HG03159 (cell line): ENCODE measurements around the gene SPPL3.

ENCODE experiments used
- ATAC-seq: cut with Tn5 transposase; IDR thresholded peaks from one replicate; pipeline ENCODE4 v1.9.1; 2021; ENCODE audit warnings: mild to moderate bottlenecking, moderate library complexity; ENCODE audit not compliant: unreplicated experiment

Gene SPPL3

GRCh38 chr12:120879102-120879501 is 25.1 kb downstream of the SPPL3 start:
- no peak for ATAC-seq

GRCh38 chr12:120874547-120875245 is 29.5 kb downstream of the SPPL3 start:
- ATAC-seq, result no peak

- no peak for ATAC-seq
Observed at GRCh38 chr12:120873226-120873625, 30.9 kb downstream of the SPPL3 start.

GRCh38 chr12:120872487-120872886 is 31.7 kb downstream of the SPPL3 start:
- ATAC-seq, result no peak

- ATAC-seq, result no peak
Observed at GRCh38 chr12:120870415-120870814, 33.7 kb downstream of the SPPL3 start.

- no peak for ATAC-seq
Observed at GRCh38 chr12:120869376-120869775, 34.8 kb downstream of the SPPL3 start.

GRCh38 chr12:120866108-120866507 is 38.0 kb downstream of the SPPL3 start:
- ATAC-seq, result no peak

GRCh38 chr12:120865098-120865497 is 39.1 kb downstream of the SPPL3 start:
- no peak for ATAC-seq

- ATAC-seq, result no peak
Observed at GRCh38 chr12:120862664-120863063, 41.5 kb downstream of the SPPL3 start.

- ATAC-seq, result no peak
Observed at GRCh38 chr12:120861074-120861795, 42.9 kb downstream of the SPPL3 start.

GRCh38 chr12:120858306-120859088 is 45.7 kb downstream of the SPPL3 start:
- no peak for ATAC-seq

- ATAC-seq, result no peak
Observed at GRCh38 chr12:120856980-120857379, 47.2 kb downstream of the SPPL3 start.

- no peak for ATAC-seq
Observed at GRCh38 chr12:120855823-120856588, 48.2 kb downstream of the SPPL3 start.

- no peak for ATAC-seq
Observed at GRCh38 chr12:120854804-120855203, 49.4 kb downstream of the SPPL3 start.

GRCh38 chr12:120853188-120853587 is 51.0 kb downstream of the SPPL3 start:
- no peak for ATAC-seq

- no peak for ATAC-seq
Observed at GRCh38 chr12:120851944-120852343, 52.2 kb downstream of the SPPL3 start.

GRCh38 chr12:120851444-120851843 is 52.7 kb downstream of the SPPL3 start:
- no peak for ATAC-seq

- no peak for ATAC-seq
Observed at GRCh38 chr12:120849765-120850164, 54.4 kb downstream of the SPPL3 start.

GRCh38 chr12:120847814-120848213 is 56.3 kb downstream of the SPPL3 start:
- no peak for ATAC-seq

GRCh38 chr12:120847392-120847791 is 56.8 kb downstream of the SPPL3 start:
- ATAC-seq, result no peak

- no peak for ATAC-seq
Observed at GRCh38 chr12:120846721-120847120, 57.4 kb downstream of the SPPL3 start.
